Measurements from ENCODE around the gene RBBP8NL.
"Not testable (repeated sequence)": the region's sequence is repeated elsewhere in the genome, so short reads cannot be mapped to it uniquely, and the experiment has no call there.

The RBBP8NL gene

GRCh38 chr20:62445553-62446340 lies 18.4 kb upstream of the RBBP8NL start:
- no peak for DNase-seq (ENCODE audit: low read depth in 4 of 4, low spot score in 1 of 4)

GRCh38 chr20:62444286-62444685 lies 16.9 kb upstream of the RBBP8NL start:
- DNase-seq (ENCODE audit: low read depth in 4 of 4, low spot score in 1 of 4), result no peak

GRCh38 chr20:62441987-62442539 lies 14.7 kb upstream of the RBBP8NL start:
- DNase-seq (ENCODE audit: low read depth in 4 of 4, low spot score in 1 of 4), result no peak

- DNase-seq (ENCODE audit: low read depth in 4 of 4, low spot score in 1 of 4), result no peak
Measured at GRCh38 chr20:62439218-62439617, 11.9 kb upstream of the RBBP8NL start.

GRCh38 chr20:62437927-62438326 lies 10.6 kb upstream of the RBBP8NL start:
- no peak for DNase-seq (ENCODE audit: low read depth in 4 of 4, low spot score in 1 of 4)

GRCh38 chr20:62437496-62437895 lies 10.2 kb upstream of the RBBP8NL start:
- no peak for DNase-seq (ENCODE audit: low read depth in 4 of 4, low spot score in 1 of 4)

- no peak for DNase-seq (ENCODE audit: low read depth in 4 of 4, low spot score in 1 of 4)
Measured at GRCh38 chr20:62436692-62437091, 9.4 kb upstream of the RBBP8NL start.

- no peak for DNase-seq (ENCODE audit: low read depth in 4 of 4, low spot score in 1 of 4)
Measured at GRCh38 chr20:62433658-62434497, 6.5 kb upstream of the RBBP8NL start.

GRCh38 chr20:62430866-62431447 lies 3.6 kb upstream of the RBBP8NL start:
- no peak for DNase-seq (ENCODE audit: low read depth in 4 of 4, low spot score in 1 of 4)

GRCh38 chr20:62430311-62430853 lies 3.0 kb upstream of the RBBP8NL start:
- no peak for DNase-seq (ENCODE audit: low read depth in 4 of 4, low spot score in 1 of 4)

- DNase-seq (ENCODE audit: low read depth in 4 of 4, low spot score in 1 of 4), result no peak
Measured at GRCh38 chr20:62429455-62430310, 2.3 kb upstream of the RBBP8NL start.

GRCh38 chr20:62428396-62429295 lies 1.3 kb upstream of the RBBP8NL start:
- DNase-seq (ENCODE audit: low read depth in 4 of 4, low spot score in 1 of 4), result no peak

GRCh38 chr20:62428002-62428372 lies 648 bp upstream of the RBBP8NL start:
- no peak for DNase-seq (ENCODE audit: low read depth in 4 of 4, low spot score in 1 of 4)

GRCh38 chr20:62426699-62427131 lies 624 bp downstream of the RBBP8NL start:
- no peak for DNase-seq (ENCODE audit: low read depth in 4 of 4, low spot score in 1 of 4)

GRCh38 chr20:62426059-62426348 lies 1.3 kb downstream of the RBBP8NL start:
- DNase-seq (ENCODE audit: low read depth in 4 of 4, low spot score in 1 of 4), result not testable (repeated sequence)

- DNase-seq (ENCODE audit: low read depth in 4 of 4, low spot score in 1 of 4), result no peak
Measured at GRCh38 chr20:62425281-62426058, 1.9 kb downstream of the RBBP8NL start.

GRCh38 chr20:62424249-62425107 lies 2.9 kb downstream of the RBBP8NL start:
- no peak for DNase-seq (ENCODE audit: low read depth in 4 of 4, low spot score in 1 of 4)

GRCh38 chr20:62423326-62423706 lies 4.0 kb downstream of the RBBP8NL start:
- no peak for DNase-seq (ENCODE audit: low read depth in 4 of 4, low spot score in 1 of 4)
